ENCODE results near the gene ITIH4. TPM values are rescaled to one million over a fixed set of nuclear protein-coding genes. Genes with fewer than 3 reads are reported as not detected.

ITIH4 gene
- total RNA-seq, 1 donor from 2014 or later = 8.0 TPM

GRCh38 chr3:52822363-52822762 lies 8.1 kb downstream of the ITIH4 start:
- Mint-ChIP-seq H3K4me1 (ENCODE audit: low read depth, unreplicated experiment) (peaks cover 9% of the 10 kb centered on the region), H3K36me3 (ENCODE audit: unreplicated experiment) (no peaks in the 10 kb centered on the region), H3K27me3 (ENCODE audit: unreplicated experiment) (peaks cover under 1% of the 10 kb centered on the region), H3K9me3 (ENCODE audit: unreplicated experiment) (peaks cover 6% of the 10 kb centered on the region), H3K27ac (ENCODE audit: unreplicated experiment) (no peak overlapping the region), H3K4me3 (ENCODE audit: unreplicated experiment) (no peak overlapping the region)
- DNase-seq = no peak
- no peak for TF ChIP-seq CTCF (IDR thresholded peaks at IDR 0.05; ENCODE audit: partially characterized antibody, unreplicated experiment)

GRCh38 chr3:52820736-52821135 lies 9.7 kb downstream of the ITIH4 start:
- no peak overlapping the region for H3K4me3 Mint-ChIP-seq (ENCODE audit: unreplicated experiment)
- peak; percentile 79 for TF ChIP-seq CTCF (IDR thresholded peaks at IDR 0.05; ENCODE audit: partially characterized antibody, unreplicated experiment)
- H3K27ac Mint-ChIP-seq (ENCODE audit: unreplicated experiment) = no peak overlapping the region
- peaks cover 6% of the 10 kb centered on the region for H3K9me3 Mint-ChIP-seq (ENCODE audit: unreplicated experiment)
- H3K36me3 Mint-ChIP-seq (ENCODE audit: unreplicated experiment) = no peaks in the 10 kb centered on the region
- peaks cover 9% of the 10 kb centered on the region for H3K4me1 Mint-ChIP-seq (ENCODE audit: low read depth, unreplicated experiment)
- H3K27me3 Mint-ChIP-seq (ENCODE audit: unreplicated experiment) = no peaks in the 10 kb centered on the region
- peak; percentile 48 for DNase-seq

- Mint-ChIP-seq H3K36me3 (ENCODE audit: unreplicated experiment) (no peaks in the 10 kb centered on the region), H3K4me1 (ENCODE audit: low read depth, unreplicated experiment) (peaks cover 9% of the 10 kb centered on the region), H3K4me3 (ENCODE audit: unreplicated experiment) (no peak overlapping the region), H3K27ac (ENCODE audit: unreplicated experiment) (peak overlapping the region; percentile 26), H3K9me3 (ENCODE audit: unreplicated experiment) (peaks cover 6% of the 10 kb centered on the region), H3K27me3 (ENCODE audit: unreplicated experiment) (no peaks in the 10 kb centered on the region)
- TF ChIP-seq CTCF (IDR thresholded peaks at IDR 0.05; ENCODE audit: partially characterized antibody, unreplicated experiment) = no peak
- no peak for DNase-seq
These were observed 10.5 kb downstream of the ITIH4 start for GRCh38 chr3:52819936-52820335.

- Mint-ChIP-seq H3K9me3 (ENCODE audit: unreplicated experiment) (peaks cover 6% of the 10 kb centered on the region), H3K27ac (ENCODE audit: unreplicated experiment) (no peak overlapping the region), H3K4me3 (ENCODE audit: unreplicated experiment) (no peak overlapping the region), H3K27me3 (ENCODE audit: unreplicated experiment) (no peaks in the 10 kb centered on the region), H3K36me3 (ENCODE audit: unreplicated experiment) (no peaks in the 10 kb centered on the region), H3K4me1 (ENCODE audit: low read depth, unreplicated experiment) (peaks cover 9% of the 10 kb centered on the region)
- DNase-seq = no peak
- TF ChIP-seq CTCF (IDR thresholded peaks at IDR 0.05; ENCODE audit: partially characterized antibody, unreplicated experiment) = no peak
These were observed 12.6 kb downstream of the ITIH4 start for GRCh38 chr3:52817860-52818259.

- Mint-ChIP-seq H3K36me3 (ENCODE audit: unreplicated experiment) (no peaks in the 10 kb centered on the region), H3K9me3 (ENCODE audit: unreplicated experiment) (peaks cover 6% of the 10 kb centered on the region), H3K27me3 (ENCODE audit: unreplicated experiment) (no peaks in the 10 kb centered on the region), H3K27ac (ENCODE audit: unreplicated experiment) (no peak overlapping the region), H3K4me1 (ENCODE audit: low read depth, unreplicated experiment) (peaks cover 9% of the 10 kb centered on the region), H3K4me3 (ENCODE audit: unreplicated experiment) (no peak overlapping the region)
- no peak for DNase-seq
- TF ChIP-seq CTCF (IDR thresholded peaks at IDR 0.05; ENCODE audit: partially characterized antibody, unreplicated experiment) = no peak
These were observed 13.3 kb downstream of the ITIH4 start for GRCh38 chr3:52817221-52817620.

Measured in glutamatergic neuron (in vitro differentiated cells).